NCI-H510A treated with DMSO at 0.1 percent for 48 hours (cell line): Measurements from ENCODE around the gene SCARF2.
"Not testable (repeated sequence)": the region's sequence is repeated elsewhere in the genome, so short reads cannot be mapped to it uniquely, and the experiment has no call there.

Experiments used
- DNase-seq: peaks from one replicate; lab custom pipeline; 2025; lab: John Stamatoyannopoulos, UW

The SCARF2 gene, protein sequence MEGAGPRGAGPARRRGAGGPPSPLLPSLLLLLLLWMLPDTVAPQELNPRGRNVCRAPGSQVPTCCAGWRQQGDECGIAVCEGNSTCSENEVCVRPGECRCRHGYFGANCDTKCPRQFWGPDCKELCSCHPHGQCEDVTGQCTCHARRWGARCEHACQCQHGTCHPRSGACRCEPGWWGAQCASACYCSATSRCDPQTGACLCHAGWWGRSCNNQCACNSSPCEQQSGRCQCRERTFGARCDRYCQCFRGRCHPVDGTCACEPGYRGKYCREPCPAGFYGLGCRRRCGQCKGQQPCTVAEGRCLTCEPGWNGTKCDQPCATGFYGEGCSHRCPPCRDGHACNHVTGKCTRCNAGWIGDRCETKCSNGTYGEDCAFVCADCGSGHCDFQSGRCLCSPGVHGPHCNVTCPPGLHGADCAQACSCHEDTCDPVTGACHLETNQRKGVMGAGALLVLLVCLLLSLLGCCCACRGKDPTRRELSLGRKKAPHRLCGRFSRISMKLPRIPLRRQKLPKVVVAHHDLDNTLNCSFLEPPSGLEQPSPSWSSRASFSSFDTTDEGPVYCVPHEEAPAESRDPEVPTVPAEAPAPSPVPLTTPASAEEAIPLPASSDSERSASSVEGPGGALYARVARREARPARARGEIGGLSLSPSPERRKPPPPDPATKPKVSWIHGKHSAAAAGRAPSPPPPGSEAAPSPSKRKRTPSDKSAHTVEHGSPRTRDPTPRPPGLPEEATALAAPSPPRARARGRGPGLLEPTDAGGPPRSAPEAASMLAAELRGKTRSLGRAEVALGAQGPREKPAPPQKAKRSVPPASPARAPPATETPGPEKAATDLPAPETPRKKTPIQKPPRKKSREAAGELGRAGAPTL

DNA sequence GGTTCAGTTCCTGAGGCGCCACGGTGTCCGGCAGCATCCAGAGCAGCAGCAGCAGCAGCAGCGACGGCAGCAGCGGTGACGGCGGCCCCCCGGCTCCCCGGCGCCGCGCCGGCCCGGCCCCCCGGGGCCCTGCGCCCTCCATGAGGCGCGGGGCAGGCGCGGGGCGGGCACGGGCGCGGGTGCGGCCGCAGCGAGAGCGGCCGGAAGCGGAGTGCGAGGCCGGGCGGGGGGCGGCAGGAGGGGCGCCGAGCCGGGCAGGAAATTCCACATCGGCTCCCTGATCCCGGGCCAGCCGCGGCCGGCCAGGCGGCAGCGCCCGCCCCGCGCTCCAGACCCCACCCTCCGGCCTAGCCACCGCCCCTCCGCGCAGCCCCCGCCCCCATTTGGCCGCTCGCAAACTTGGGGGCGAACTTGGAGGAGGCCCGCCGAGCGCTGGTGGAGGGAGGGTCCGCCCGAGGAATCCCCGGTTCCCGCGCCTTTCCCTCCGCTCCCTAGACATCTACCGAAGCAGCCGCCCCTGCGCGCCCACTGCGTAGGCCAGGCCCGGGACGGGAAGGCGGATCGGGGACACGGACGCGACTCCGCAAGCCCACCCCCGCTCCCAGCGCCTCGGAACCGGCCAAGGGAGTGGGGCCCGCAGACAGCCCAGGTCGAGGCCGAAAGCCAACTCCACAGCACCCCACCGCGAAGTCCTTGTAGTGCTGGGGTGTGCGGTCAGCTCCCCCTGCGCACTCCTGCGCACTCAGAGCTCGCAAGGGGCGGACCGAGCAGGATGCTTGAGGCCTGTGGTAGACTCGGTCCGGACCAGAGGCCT is at the start of gene SCARF2:
Gene SCARF2, minus strand, starts transcription at position 213 of the 814 bp plus-strand sequence. Its CDS starts 71 bp downstream, at position 142.
- DNase-seq: no peak

DNA sequence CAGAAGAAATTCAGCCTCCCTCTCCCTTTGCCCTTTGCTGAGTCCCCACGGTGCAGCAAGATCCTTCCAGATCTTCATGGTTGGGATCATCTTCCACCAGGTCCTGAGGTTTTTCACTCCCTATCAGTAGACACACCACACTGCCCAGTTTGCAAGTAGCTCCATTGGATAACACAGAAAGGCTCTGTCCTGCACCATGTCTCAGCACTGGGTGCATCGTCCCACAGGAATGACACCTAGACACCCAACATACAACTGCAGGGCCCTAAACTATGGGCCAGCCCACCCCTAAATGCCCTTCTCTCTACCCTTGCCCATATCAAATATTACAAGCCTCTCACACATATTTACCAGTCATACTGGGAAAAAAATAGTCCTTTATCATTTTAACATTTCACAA is 48.6 kb upstream of the SCARF2 start:
- no peak for DNase-seq

DNA sequence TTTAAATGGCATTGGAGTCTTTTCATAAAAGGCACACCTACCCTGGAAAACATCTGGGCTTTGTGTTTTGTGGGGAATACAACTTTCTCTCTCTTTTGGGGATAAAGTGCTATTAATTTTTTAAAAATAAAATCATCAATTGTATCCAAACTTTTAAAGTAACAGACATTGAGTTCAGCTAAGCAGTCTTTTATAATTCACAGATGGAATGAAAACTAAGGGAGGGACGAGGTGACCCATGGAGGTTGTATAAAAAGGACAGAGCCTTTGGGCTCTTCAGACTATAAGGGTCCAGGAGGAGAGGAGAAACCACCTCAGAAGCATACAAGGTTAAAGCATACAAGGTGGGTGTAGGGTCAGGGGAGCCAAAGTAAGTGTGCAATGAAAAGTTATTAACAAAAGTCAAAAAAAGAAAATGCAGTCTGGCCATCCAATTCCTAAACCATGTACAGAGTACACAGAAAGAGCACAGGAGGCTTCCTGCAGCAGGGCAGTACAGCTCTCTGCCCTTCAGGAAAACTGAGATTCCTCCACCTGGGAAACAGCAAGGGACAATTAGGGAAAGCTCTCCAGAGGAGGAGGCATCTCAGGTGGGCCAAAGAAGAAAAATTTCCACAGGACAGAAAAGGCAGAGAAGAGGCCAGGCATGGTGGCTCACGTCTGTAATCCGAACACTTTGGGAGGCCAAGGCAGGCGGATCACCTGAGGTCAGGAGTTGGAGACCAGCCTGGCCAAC is 47.5 kb upstream of the SCARF2 start:
- DNase-seq: no peak

DNA sequence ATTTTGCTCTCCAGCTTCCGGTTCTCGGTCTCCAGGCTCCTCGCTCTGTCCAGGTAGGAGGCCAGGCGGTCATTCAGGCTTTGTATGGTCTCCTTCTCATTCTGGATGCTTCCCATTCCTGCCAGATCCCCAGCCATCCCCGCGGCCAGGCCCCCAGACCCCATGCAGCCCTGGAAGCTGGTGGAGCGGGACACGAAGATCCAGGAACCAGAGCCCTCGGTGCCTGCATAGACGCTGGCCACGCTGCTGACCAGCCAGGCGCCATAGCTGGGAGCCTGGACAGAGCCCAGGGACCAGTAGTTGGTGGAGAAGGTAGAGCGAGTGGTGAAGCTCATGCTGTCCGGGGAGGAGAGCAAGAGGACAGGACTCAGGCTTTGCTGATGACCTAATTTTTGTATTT is 46.1 kb upstream of the SCARF2 start:
- DNase-seq: no peak

DNA sequence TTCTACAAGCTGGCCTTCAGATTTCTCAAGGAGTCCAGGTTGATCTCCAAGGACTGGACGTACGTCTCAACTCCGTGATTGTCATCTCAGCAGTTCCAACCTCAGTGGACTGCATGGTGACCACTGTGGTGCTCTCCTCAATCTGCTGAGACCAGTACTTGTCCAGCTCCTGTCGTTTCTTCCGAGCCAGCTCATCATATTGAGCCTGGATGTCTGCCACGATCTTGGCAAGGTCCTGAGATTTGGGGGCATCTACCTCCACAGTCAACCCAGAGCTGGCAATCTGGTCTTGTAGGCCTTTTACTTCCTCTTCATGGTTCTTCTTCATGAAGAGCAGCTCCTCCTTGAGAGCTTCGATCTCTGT is 45.5 kb upstream of the SCARF2 start:
- DNase-seq: not testable (repeated sequence)

DNA sequence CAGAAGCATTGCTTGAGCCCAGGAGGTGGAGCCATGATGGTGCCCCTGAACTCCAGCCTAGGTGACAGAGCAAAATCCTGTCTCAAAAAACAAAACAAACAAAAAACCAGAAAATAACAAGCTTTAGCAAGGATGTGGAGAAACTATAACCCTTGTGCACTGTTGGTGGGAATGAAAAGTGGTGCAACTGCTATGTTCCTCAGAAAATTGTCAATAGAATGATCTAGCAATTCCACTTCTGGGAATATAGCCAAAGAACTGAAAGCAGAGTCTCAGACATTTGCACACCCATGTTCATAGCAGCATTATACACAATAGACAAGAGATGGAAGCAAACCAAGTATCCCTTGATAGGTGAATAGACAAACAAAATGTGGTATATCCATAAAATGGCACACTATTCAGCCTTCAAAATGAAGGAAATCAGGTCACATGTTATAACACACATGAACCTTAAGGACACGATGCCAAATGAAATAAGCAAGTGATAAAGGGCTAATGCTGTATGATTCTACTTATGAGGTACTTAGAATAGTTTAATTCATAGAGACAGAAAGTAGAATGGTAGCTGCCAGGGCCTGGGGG is 42.1 kb upstream of the SCARF2 start:
- DNase-seq: no peak

DNA sequence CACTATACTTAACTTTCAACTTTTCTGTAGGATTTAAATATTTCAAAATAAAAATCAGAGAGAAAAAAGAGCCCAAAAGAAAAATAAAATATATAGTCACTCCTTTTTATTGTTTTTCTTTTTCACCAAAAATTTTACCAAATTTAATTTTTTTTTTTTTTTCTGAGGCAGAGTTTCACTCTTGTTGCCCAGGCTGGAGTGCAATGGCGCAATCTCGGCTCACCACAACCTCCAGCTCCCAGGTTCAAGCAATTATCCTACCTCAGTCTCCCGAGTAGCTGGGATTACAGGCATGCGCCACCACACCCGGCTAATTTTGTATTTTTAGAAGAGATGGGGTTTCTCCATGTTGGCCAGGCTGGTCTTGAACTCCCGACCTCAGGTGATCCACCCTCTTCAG is 40.4 kb upstream of the SCARF2 start:
- not testable (repeated sequence) for DNase-seq

DNA sequence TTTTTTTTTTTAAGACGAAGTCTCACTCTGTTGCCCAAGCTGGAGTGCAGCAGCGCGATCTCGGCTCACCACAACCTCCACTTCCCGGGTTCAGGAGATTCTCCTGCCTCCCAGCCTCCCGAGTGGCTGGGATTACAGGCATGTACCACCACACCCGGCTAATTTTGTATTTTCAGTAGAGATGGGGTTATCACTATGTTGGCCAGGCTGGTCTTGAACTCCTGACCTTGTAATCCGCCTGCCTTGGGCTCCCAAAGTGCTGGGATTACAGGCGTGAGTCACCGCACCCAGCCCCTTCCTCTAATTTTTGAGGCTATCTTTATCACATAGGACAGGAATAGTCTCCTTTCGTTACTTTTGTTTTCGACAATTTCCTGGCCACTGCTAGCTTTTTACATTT is 37.9 kb upstream of the SCARF2 start:
- not testable (repeated sequence) for DNase-seq

DNA sequence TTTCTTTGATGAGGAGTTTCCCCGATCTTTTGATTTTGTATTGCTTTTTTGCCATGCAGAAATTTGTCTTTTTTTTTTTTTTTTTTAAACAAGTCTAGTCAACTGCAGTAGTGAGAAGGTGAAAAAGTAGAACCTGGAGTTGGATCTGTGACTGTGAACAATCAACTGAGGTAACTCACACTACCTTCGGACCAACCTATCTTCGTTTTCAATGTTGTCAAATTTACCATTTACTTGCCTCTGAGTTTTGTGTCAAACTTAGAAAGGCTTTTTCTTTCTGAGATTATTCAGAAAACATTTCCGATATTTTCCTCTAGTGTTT is 37.5 kb upstream of the SCARF2 start:
- no peak for DNase-seq

DNA sequence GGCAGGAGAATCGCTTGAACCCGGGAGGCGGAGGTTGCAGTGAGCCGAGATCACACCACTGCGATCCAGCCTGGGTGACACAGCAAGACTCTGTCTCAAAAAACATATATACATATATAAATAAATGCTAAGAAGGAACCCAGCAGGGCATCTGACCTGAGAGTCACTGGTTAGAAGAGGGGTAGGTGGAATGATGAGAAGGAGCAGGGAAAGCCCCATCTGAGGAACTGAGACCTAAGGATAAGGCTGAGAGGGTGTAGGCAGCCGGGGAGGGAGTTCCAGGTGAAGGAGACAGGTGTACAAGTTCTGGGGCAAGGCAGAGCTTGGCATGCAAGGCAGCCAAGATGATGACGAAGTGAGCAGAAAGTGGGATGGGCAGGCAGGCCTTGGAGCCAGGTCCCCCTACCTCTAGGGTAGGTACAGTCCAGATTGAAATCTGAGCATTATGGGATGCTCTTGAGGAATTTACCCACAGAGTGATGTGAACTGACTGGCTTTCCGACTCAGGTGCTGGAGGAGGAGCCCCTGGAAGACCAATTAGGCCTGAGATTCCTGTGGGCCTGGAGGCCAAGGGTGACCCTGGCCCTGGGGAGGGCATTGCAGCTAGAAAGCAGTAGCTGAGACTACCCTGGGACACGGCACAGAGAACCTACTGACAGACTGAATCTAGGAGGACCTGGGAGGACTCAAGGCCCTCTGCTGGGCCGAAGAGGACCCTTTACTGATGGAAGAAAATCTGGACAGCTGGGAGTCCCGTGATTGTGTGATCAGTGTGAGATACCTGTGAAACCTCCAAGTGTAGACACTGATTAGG is 35.2 kb upstream of the SCARF2 start:
- DNase-seq: no peak

DNA sequence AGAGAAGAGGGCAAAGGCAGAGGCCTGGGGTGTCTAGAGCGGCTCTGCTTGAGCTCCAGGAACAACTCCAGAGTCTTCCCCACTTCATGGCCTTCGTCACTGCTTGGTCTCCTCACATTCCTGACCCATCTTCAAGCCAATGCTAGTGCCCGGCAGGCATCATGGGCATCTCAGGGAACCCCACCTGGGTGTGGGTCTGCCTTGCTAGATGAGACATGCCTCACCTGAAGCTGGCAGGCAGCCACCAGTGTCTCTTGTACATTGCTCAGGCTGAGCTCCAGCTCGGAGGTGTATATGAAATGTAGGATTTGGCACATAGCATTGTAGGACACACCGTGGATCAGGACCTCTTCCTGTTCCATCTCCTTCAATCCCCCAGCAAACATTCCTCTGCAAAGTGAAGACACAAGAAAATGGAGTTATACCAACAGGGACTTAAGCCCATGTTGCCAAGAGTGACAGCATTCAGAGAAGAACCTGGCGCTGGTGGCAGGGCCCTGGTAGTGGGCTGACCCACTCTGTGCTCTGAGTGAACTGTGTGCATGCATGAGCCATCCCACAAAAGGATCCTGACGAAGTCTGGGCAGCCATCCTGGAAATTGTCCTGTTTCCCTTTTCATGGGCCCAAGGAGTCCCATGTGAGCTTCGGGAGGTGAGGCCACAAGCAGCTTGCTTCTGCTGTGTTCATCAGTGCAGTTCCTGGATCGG is 33.7 kb upstream of the SCARF2 start:
- no peak for DNase-seq

DNA sequence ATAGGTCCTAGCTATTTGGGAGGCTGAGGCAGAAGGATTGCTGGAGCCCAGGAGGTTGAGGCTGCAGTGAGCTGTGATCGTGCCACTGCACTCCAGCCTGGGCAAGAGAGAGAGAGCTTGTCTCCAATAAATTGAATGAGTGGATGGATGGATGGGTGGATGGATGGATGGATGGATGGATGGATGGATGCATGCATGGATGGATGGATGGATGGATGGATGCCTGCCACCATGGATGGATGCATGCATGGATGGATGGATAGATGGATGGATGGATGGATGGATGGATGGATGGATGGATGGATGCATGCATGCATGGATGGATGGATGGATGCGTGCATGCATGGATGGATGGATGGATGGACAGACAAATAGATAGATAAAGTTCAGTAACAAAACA is 32.9 kb upstream of the SCARF2 start:
- DNase-seq: not testable (repeated sequence)

DNA sequence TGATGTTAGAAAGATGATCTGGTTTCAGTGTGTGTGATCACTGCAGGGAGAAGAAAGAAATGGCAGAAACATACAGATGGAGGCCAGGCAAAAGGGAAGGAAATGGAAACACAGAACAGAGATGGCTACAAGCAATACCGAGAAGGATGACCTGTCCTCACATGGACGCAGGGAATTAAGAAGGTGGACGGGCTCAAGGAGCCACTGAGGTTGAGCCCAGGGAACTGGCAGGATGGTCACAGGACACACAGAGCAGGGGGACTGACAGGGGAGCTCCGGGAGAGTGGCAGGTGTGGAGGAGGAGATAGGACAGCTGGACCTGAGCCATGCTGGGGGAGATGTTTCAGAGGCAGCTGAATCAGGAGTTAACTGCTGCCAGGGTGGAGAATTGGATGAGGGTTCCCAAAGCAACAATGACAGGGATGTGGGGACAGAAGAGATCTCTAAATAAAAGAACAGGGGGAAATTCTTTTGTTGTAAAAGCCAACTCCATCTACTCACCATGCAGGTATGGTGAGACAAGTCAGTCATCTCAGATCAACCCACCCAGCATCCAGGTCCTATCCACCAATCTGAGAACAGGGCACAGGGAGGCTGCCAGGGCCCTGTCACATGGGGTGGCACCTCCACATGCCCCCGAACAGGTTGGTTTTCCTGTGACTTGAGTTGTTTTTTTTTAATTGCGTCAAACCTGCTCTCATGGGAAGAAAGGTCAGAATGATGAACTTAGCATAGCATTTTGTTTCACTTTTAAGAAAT is 31.7 kb upstream of the SCARF2 start:
- no peak for DNase-seq

DNA sequence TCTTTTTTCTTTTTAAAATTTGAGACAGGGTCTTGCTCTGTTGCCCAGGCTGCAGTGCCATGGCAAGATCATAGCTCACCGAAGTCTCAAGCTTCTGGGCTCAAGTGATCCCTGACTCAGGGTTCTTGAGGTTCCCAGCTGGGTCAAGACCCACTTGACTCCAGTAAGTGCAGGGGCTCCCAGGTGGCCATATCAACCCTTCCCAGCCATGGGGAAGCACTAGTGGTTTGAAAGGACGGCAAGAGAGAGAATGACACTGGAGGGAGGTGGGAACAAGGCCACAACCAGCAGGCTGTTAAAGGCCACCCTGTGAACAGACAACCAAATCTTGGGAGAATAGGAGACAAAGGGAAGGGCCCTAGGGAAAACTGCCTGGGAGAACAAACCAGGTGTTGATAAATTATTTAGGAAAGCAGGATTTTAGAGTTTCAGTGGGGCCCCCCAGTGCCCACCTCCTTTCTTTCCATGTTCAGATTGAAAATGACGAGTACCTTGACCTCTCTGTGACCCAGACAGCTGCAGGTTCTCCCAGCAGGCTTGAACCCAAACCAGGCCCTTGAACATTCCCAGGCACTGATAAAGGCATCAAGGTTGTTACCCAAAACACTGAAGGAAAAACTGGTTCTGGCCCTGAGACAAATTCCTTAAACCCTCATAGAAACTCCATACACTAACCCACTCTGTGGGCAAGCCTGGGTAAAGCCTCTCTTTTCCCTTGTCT is 29.2 kb upstream of the SCARF2 start:
- no peak for DNase-seq

DNA sequence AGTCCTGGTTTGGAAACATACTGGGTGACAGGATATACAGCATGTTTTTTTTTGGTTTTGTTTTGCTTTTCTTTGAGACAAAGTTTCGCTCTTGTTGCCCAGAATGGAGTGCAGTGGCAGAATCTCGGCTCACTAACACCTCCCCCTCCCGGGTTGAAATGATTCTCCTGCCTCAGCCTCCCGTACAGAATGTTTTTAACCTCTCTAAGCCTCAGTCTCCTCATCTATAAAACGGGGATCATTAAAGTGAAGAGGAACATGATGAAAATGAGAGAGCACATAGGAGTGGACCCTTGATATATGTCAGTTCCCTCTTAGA is 28.1 kb upstream of the SCARF2 start:
- no peak for DNase-seq

DNA sequence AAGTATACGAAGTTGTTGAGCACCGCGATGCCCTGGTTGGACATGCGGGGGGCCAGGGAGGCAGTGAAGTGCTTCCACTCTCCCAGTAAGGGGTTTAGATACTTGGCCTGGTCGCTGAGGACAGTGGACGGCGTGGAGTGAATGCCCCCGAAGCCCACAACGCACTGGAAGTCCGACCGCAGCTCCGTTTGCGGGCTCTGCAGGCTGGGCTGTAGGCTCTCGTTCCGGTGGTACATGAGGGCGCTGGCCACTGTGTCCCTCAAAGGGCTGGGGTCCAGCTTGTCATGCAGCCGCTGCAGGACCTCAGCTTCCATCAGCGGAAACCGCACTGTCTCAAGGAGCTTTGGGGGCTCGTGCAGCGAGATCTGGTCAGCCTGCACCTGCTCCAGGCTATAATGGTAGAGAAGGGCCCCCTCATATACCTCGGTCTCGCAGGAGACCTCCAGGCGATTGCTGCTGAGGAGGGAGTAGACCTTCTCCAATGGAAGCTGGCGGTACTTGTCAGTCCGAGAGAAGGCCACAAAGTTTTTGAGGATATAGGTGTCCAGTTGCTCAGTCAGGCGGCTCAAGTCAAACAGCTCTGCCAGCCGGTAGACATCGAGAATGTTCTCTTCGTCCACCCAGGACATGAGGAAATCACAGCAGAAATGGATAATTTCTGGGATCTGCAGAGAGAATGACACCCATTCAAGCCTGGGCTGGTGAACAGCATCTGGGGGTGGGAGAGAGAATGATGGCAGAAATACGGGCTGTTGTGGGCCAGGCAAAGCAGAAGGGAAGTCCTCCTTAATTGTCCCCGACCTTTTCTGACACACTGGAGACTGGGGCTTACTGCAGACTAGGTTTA is 27.5 kb upstream of the SCARF2 start:
- no peak for DNase-seq

DNA sequence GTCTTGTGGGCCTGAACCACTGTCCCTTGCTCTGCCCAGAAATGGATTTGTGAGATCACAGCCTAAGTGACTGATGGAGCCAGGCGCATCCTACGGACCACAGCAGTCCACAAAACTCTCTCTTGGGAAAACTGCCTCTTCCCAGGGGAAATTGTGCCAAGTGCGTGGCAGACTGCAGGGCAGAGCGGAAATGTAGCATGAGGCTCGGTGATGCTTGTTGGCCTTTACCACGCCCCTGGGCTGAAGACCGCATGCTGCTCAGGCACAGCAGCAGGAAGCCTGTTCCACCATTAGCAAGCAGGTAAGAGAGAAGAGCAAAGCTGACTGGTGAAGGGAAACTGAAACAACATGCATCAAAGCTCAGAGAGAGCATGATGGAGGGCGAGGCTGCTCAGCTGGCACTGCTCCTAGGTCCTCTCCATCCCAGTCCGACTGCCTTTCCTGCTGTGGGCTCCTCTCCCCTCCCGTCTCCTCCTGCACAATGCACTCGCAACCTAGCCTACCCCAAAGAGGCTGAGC is 26.5 kb upstream of the SCARF2 start:
- DNase-seq: no peak
